Right lobe of liver (tissue), 6 donors: Measurements from ENCODE around the gene RGMB. TPM values are rescaled to one million over a fixed set of nuclear protein-coding genes. Genes with fewer than 3 reads are reported as not detected.

ENCODE experiments used
- ATAC-seq, 4 donors: fragments of 200-7000 bp; cut with Tn5 transposase; one replicate each; pipeline ENCODE4 v1.9.1; 2020; ENCODE audit warnings: mild to moderate bottlenecking in 4 of 4, moderate library complexity in 4 of 4
- DNase-seq, 3 donors: peaks; one replicate each; pipeline ENCODE4 v3.0.0-alpha.2; 2020
- H3K27ac ChIP-seq, 3 donors: fragments of 200-600 bp; one replicate each; pipeline ENCODE4 v1.8.0; 2022
- H3K27me3 ChIP-seq, 2 donors: fragments of 200-600 bp; one replicate each; pipeline ENCODE4 v1.8.0; 2022
- H3K36me3 ChIP-seq, 4 donors: fragments of 200-600 bp; sonication (generic) in 1 of 4; one replicate each; pipeline versions ENCODE4 v1.5.1 to v1.8.0; 2017 to 2022; ENCODE audit warnings: control low read depth in 1 of 4
- H3K4me1 ChIP-seq, 4 donors: fragments of 200-600 bp; sonication (generic) in 1 of 4; one replicate each; pipeline versions ENCODE4 v1.5.1 to v1.8.0; 2017 to 2022; ENCODE audit warnings: control low read depth in 1 of 4
- H3K4me3 ChIP-seq, 3 donors: fragments of 200-600 bp; one replicate each; pipeline ENCODE4 v1.8.0; 2022
- H3K9me3 ChIP-seq, 4 donors: fragments of 200-600 bp; sonication (generic) in 1 of 4; one replicate each; pipeline versions ENCODE4 v1.5.1 to v1.8.0; 2017 to 2022; ENCODE audit warnings: control low read depth in 1 of 4
- CTCF ChIP-seq, 4 donors: fragments of 200-600 bp in 3 of 4; fragments of 450-650 bp in 1 of 4; IDR thresholded peaks; one replicate each; pipeline versions ENCODE4 v1.5.1 to v1.8.0; 2016 to 2022; ENCODE audit warnings: antibody characterized with exemption in 4 of 4, mild to moderate bottlenecking in 2 of 4
- POLR2A ChIP-seq: fragments of 450-650 bp; IDR thresholded peaks from one replicate; pipeline ENCODE4 v1.6.1; 2017; ENCODE audit warnings: antibody characterized with exemption, mild to moderate bottlenecking
- WGBS: methylation state at CpG from one replicate; pipeline ENCODE4 v1.1.6; 2018; ENCODE audit warnings: low coverage, low lambda C conversion rate; ENCODE audit not compliant: insufficient coverage; ENCODE audit errors: missing lambda C conversion rate; 5-methylcytosine and 5-hydroxymethylcytosine counted together
- intact Hi-C, 2 donors: fragments of 100-400 bp; cut with DNase I; formaldehyde crosslinking; loops; one replicate each; pipeline versions ENCODE4 v1.11.2 to v1.14.1; 2022
- total RNA-seq, 6 experiments: library from RNA; depleted of rRNA in 2 of 6; stranded (reverse); fragments of >200 nt in 2 of 6; fragmentation: NEBNext Ultra II Directional in 3 of 6; extraction: Animal tissue kit (Norgen Biotek cat#: 25700) in 3 of 6; gene quantifications; one replicate each; pipeline versions ENCODE4 v1.1.0 to v1.2.4, GENCODE V29; 2016 to 2023
- donor health status: DM: no; HTN: yes; CAD: no.
- donor health status: DM: no; HTN: no; CAD: no.
- donor health status: DM: no; HTN: no; CAD: no.
- donor health status: DM: no; HTN: yes; CAD: no.
- donor health status: DM: no; HTN: yes; CAD: no.

The RGMB gene
- total RNA-seq, 6 experiments from 2014 or later: 4.5 to 10.5 (median 5.1) TPM

DNA sequence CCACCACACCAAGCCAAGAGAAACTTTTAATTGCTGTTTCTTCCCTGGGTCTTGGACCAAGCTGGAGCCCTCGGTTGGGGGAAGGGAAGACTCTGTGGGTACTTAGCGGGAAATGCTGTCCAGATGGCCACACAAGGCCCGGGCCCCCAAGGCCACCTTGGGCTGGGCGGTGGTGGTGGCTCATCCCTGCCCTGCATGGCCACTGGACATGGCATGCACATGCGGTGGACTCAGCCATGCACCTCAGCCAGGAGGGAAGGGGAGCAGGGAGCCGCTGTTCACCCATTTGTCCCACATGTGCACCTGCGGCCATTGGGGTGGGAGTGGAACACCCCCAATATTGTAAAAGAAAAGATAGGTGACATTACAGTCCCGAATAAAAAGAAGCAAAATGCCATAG, 72.4 kb downstream of the RGMB start:
- DNase-seq: no peak
- intact Hi-C loops: no loop called here
- TF ChIP-seq POLR2A: no peak
- TF ChIP-seq CTCF (IDR thresholded peaks at IDR 0.05): no peak
- Histone ChIP-seq H3K9me3 (no peaks in the 10 kb centered on the region), H3K4me3 (no peak overlapping the region), H3K27ac (no peak overlapping the region), H3K36me3 (no peaks in the 10 kb centered on the region), H3K27me3 (no peaks in the 10 kb centered on the region), H3K4me1 (peaks cover 0 to 8% (median 0%) of the 10 kb centered on the region in 4 donors)
- no peak for ATAC-seq
- WGBS: 95% methylated on average over 6 of the region's 8 CpGs

Other genes starting within 250 kb of the RGMB start
- 10 to 100 TPM; 11.0 to 26.2 (median 15.2) TPM for gene CHD1, start 155.3 kb downstream of the RGMB start, total RNA-seq